Stimulated activated CD8-positive, alpha-beta memory T cell treated with anti-CD3 and anti-CD28 coated beads, Interleukin-2, amount 100 ng/mL, for 1 hour (primary cell): ENCODE data around the gene CCDC34.
"Not testable (repeated sequence)": the region's sequence is repeated elsewhere in the genome, so short reads cannot be mapped to it uniquely, and the experiment has no call there.

Source experiments
- DNase-seq, 2 donors: peaks; one replicate each; pipeline ENCODE4 v3.0.0-alpha.2; 2020; ENCODE audit warnings: low read depth in 2 of 2

The CCDC34 gene

DNA sequence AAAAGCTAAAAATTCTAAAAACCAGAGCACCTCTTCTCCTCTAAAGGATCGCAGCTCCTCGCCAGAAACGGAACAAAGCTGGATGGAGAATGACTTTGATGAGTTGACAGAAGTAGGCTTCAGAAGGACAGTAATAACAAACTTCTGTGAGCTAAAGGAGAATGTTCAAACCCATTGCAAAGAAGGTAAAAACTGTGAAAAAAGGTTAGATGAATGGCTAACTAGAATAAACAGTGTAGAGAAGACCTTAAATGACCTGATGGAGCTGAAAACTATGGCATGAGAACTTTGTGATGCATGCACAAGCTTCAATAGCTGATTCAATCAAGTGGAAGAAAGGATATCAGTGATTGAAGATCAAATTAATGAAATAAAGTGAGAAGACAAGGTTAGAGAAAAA, 40.8 kb downstream of the CCDC34 start:
- not testable (repeated sequence) for DNase-seq

DNA sequence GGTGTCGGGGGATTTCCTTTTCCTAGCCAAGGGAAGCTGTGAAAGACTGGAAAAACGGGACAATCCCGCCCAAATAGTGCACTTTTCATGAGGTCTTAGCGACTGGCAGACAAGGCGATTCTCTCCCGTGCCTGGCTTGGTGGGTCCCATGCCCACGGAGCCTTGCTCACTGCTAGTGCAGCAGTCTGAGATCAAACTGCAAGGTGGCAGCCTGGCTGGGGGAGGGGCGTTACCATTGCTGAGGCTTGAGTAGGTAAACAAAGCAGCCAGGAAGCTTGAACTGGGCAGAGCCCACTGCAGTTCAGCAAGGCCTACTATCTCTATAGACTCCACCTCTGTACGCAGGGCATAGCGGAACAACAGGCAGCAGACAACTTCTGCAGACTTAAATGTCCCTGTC, 41.7 kb downstream of the CCDC34 start:
- DNase-seq, result not testable (repeated sequence)

DNA sequence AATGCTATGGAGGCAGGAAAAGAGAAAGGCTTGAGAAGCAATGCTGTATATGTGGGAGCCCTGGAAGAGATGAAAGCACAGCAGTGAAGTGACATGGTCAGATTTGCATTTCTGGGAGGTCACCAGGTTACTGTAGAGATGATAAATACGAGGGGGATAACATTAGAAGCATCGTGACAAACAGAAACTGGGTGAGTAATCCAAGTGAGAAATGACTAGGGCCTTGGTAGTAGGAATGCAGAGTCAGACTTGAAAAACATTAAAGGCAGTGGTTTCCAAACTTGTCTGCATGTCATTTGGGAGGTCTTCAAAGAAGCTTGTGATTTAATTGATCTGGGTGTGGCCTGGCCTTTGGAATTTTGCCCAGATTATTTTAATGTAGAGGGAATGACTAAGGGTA, 43.9 kb downstream of the CCDC34 start:
- no peak for DNase-seq

DNA sequence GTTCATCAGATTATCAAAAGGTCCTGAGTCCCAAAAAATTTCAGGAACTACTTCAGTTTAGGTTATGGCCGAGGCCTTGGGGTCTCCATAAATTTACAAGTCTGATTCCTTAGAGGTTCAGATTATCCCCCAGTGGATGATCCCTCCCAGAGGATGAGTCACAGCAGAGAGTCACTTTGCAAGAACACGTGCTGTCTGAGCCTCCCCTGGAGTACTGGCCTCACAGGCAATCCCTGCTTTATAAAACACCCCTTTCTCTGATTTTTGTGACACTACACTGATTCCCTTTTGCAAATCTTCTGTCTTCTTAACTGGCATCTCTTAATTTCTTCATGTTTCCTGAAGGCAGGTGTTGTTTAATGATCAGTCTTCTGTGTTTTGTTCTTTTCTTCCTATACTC, 45.3 kb downstream of the CCDC34 start:
- DNase-seq, result no peak

DNA sequence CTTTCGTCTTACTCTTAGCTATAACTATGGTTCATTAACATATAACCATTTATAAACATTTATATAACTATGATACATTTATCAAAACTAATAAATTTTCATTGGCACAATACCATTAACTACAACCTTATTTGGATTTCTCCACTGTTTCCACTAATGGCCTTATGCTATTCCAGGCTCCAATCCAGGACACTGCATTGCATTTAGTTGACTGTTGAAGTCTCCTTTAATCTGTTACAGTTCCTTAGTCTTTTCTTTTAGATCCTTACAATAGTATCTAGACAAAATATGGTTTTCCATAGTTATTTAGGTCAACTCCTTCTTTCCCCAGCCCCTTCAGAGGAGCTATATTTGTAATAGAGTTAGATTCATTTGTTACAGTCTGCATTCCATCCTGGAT, 47.2 kb downstream of the CCDC34 start:
- no peak for DNase-seq

DNA sequence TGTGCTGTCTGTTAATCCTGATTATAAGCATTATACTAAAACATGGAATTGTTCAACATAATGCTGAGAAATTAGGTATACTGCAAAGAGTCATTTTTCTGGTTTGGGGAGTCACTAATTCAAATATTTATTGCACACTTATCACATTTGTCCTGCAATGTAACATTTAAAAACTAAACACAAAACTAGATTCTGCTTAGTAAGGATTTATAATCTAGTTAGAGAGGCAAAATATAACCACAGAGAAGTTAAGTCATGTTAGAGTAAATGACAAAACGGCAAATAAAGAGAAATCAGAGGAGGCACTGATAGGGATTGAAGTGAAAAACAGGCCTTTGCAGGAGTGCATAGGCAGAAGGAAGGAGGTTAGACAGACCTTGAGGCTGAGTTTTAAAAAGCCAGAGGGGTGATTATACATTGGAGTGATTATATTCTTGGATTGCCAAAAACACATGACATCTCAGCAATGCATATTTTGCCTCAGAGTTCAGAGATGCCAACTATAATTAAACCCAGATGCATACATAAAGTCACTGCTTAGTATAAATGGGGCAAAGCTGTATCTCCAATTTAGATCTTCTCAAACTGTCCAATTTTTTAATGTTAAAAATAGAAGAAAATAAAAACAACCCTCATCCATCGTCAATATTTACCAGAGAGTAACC, 49.7 kb downstream of the CCDC34 start:
- DNase-seq, result no peak

DNA sequence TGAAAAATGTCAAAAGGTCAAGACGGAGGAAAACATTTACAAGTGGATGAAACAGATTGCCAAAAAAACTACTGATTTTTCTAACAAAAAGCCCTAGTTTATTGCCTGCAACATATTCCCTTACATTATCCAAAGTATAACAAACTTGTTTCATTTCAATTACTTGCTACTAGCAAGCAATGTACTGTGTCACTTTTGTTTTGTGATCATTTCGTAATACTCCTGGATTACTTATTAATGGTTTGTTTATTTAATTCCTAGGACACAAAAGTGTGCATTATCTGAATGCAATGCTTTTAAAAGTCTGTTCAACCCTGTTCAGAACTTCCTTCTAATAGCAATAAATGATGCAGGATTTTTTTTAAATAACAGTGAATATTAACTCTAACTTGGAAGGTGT, 50.9 kb downstream of the CCDC34 start:
- no peak for DNase-seq

DNA sequence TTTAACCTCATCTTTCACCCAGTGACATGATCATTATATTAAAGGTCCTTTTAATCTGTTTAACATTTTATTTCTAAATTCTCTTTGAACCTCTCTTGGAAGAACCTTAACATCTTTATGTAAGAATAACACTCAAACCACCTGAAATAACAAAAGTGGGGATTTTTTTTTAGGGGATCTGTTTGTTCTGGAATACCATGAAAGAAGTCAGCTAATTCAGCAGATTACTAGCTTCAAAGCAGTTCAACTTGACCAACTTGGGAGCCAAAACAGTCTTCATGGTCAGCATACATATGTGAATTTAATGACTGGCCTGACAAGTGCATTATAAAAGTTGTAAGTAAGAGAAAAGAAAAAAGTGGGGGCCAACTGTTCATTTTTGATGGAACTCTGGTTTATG, 52.3 kb downstream of the CCDC34 start:
- no peak for DNase-seq

DNA sequence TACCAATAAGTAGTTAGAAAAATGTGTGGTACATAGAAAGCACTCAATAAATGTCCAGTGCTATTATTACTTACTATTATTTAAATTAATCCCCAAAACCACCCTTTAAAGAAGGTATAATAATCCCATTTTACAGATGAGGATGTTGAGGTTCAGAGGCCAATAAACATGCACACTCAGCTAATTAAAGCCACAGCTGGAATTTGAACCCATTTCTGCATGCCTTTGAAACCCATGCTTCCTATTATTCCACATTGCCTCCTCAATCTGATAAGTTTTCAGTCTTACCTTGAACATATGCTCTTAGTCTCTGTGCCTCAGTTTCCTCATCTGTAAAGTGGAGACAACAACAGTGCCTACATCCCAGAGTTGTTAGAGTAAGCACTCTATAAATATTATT, 52.8 kb downstream of the CCDC34 start:
- no peak for DNase-seq

DNA sequence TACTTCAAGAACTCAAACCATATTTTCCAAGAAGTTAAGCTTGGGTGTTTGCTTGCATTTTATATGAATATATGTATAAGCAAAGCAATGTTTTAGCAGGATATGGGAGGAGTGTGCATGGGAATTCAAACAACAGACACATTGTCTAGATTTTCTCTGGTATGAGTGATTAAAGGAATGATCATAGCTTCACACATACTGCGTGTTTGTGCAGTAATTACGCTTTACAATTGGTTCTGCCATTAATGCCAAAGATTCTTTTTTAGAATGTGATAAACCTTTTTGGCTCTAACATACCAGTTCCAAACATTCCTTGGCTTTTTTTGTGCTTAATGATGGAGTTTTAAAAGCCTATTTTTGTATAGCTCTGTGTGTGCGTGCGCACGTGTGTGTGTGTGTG, 54.0 kb downstream of the CCDC34 start:
- no peak for DNase-seq

DNA sequence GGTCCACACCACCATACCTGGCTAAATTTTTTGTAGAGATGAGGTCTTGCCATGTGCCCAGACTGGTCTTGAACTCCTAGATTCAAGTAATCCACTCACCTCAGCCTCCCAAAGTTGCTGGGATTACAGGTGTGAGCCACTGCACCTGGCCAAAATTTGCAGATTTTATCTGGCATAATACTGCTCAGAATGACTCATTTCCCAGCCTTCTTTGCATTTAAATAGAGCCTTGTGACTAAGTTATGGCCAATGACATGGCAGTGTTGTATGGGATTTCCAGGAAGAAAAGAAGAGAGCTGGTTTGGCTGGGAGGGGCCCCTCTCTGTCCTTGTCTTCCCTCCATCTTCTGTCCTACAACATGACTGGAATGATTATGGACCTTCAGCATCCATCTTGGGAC, 55.8 kb downstream of the CCDC34 start:
- no peak for DNase-seq

DNA sequence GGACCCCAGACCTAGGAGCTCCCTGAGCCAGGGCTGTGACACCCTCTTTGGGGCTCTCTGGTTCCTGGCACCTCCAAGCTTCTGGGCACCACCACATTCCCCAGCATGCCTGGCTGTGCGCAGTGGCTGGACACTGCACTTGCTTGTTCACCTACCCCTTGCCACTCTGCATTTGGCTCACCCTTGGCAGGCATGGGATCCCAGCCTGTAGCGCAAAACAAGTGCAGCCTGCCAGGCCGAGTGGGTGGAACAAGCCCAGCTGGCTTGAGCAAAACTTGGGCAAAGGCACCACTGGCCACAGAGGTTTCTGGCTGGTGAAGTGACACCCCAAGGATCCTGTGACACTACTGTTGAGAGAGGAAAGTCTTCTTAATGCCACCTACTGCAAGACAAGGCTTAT, 57.3 kb downstream of the CCDC34 start:
- no peak for DNase-seq

DNA sequence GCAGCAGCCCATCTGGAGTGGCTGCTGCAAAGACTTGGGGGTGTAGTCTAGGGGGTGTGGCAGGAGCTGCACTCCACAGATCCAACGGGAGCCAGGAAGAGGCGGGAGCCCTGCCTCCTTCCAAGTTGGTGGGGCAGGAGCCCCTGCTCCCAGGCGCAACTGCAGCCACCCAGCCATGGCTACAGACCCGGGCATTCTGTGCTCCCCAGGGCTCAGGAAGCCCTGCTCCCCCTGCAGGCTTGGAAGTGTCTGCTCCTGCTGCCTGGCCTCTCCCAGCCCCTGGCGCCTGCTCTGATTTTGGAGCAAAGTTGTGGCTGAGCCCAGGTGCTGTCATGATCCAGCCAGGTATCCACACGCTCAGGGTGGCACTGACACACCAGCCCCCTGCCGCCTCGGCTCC, 58.5 kb downstream of the CCDC34 start:
- DNase-seq, result no peak

DNA sequence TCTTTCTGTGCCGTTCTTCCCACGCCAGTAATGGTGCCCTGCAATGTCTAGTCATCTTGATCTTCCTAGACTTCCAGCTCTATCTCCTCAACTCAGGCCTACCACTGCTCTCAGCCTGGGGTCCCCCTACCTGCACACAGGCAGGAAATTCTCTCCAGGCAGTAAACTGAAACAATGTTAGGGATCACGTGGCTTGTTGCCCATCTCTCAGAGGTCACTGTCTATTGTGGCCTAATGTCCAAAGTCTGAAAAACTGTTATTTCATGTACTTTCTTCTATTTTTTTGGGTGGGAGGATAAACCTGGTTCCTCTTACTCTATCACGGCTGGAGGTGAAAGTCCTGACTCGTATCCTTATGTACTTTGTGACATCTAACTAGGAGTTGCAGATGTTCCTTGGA, 59.1 kb downstream of the CCDC34 start:
- no peak for DNase-seq

DNA sequence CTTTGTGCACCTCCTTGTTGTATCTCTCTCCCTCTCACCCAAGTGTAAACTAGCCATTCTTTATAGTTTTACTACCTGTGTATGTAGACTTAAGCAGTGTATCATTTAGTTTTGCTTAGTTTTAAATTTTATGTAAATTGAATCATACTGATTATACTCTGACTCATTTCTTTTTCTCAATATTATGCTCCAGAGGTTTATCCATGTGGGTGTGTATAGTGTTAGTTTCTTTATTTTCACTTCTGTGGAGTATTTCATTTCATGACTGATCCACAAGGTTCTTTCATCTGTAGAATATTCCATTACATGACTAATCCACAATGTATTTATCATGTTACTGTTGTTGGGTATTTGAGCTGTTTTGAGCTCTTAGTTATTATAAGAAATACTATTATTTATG, 62.0 kb downstream of the CCDC34 start:
- DNase-seq, result no peak

DNA sequence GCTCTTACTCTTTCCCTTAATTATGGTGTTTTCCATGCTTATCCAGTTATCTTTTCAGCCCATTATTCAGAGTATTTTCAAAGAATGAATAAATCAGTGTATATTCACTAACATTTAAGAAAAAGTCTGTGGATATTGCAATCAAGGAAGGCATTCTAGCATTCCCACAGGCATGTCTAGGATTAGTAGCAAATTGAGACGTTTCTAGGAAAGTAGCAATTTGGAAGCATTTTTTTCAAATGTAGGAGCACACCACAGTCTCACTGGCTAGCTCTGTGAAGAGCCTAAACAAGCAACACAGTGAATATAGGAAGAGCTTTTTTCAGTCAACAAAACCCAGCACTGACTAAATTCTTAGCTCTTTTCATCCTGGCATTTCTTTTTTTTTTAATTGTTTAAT, 65.4 kb downstream of the CCDC34 start:
- DNase-seq, result no peak

DNA sequence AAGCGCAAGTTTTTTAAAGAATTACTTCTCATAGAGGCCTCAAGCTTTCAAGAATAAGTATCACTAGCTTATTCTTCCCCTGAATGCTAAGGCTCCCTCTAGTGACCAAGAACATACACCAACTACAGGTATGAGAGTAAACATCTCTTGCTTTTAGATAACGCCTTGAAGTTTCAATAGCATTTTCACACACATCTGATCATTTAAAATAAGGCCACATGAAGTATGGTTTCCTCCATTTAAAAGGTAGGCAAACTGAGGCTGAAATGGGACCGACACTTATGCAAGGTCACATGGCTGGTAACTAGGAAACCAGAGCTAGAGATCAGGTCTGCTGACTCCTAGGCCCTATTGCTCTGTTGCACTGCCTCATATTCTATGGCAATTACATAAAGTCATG, 66.5 kb downstream of the CCDC34 start:
- no peak for DNase-seq

DNA sequence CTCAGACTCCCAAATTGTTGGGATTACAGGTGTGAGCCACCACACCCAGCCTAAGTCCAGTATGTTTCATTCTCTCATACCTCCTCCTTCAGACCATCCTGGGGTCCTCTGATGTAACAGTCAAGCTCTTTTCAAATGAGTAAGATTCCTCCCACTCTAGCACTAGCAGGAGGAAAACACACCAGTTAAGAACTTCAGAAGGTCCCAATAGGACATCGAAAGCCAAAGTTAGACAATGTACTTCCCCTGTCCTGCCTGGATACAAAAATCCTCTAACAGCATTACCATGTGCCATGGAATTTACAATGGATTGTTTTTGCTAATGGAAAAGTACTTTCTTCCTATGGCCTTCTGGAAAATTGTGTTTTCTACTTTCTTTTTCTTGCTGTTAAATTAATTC, 67.1 kb downstream of the CCDC34 start:
- no peak for DNase-seq

DNA sequence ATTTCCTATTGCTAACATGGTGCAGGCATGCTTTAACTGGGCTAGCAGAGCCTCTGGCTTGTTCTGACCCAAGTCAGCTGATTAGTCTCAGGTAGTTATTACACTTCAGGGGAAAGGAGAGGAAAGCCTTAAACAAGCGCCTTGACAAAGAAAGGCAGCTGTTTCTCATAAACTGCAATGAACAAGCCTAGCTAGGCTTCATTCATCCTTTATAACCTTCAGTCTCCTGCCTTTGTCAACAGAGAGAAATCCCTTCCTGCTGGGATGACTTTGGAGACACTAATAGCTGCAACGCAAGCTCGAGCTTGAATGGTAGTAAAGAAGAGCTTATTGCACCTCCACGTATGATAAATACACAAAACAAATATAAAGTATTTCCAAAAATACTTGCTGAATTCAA, 68.4 kb downstream of the CCDC34 start:
- no peak for DNase-seq

DNA sequence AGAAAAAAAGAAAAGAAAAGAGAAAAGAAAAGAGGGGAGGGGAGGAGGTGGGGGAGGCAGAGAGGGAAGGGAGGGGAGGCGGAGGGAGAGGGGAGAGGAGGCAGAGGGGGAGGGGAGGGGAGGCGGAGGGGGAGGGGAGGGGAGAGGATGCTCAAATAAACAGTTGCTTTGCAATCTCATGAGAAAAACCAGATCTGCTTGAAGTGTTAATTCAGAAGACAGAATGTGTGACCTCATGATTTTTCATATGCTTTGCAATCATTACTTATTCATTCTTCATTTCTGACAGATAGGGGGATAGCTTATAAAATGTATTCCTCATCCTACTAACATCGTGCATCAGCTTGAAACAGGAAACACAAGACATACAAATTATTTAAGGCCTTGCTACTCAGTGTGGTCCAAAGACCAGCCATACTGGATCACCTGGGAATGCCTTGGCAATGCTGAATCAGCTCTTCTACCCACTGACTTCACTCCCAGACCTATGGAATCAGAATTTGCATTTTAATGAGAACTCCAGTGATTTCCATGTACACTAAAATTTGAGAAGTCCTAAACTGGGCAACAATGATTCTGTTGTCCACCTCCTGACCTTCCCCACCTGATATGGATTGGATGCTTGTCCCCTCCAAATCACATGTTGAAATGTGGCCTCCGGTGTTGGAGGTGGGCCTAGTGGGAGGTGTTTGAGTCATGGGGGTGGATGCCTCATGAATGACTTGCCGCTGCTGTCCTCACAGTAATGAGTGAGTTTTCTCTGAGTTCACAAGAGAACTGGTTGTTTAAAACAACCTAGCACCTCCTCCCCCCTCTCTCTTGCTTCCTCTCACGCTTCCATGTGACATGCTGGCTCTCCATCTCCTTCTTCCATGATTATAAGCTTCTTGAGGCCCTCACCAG, 69.2 kb downstream of the CCDC34 start:
- DNase-seq, result no peak

DNA sequence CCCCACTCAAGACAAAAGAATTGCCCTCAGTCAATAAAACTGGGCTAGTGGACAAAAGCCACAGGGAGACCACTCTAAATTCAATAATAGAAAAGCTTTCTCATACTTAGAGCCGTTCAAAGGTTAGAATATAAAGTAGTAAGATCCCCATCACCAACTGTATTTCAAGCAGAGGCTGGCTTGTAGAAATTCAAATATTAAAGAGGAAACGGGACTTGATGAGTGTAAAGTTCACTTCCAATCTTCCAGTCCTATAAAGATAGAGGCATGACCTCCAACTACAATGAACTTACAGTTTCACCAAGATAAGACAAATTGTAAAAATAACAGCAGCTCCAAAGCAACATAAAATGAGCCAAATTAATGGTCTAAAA, 70.4 kb downstream of the CCDC34 start:
- no peak for DNase-seq

DNA sequence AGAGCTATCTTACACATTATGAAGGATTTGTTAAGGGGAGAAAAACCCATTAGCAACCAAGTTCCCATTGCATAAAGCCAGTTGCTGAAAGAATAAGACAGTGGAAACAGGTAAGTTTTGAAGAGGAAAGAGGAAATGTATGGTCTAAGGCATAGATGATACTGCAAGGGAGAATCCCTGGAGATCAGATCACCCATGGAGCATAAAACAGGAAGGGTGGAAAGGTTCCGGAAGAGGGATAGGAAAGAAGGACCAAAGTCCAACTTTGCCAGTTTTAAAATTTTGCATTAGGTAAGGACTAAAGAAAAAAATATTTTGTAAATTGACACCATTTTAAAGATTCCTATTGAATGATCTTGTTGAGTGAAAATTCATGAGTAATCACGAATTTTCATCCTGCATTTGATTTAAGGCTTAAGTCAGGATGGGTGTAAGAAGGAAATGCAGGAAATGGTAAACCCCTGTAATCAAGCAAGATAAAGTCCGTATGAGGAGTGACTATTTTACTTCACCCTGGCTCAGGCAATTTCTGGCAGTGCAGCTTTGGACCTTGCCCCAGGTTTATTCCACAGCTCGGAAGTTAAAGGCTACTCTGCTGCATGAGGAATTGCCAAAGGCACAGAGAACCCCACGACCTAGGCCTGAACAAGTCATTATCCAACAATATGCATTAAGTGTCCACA, 70.9 kb downstream of the CCDC34 start:
- DNase-seq, result no peak

DNA sequence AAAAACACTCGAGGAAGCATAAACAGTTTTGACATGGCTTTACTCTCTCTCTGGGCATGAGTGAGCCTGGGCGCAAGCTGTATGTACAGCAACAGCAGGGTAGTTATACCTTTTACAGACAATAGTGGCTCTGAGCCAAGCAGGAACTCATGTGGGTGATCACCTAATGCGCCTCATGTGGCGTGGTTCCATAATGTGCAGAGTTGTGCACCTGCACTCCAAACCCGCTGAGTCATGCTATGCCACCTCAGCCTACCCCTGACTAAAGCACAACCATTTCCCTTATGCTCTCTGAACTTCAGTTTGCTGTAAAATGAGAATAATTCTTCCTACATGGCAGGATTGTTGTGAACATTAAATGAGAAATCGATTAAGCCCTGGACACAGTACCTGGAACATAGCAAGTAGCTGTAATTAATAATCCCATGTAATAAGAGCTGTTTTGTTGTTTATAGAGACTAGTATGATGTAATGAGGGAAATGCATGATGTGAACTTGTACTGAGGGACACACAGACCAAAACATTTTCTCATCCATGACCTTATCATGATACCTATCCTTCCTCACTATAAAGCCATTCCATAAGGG, 71.6 kb downstream of the CCDC34 start:
- DNase-seq, result no peak
